Osteoblast (primary cell): Measurements from ENCODE around the gene AGAP3. TPM values are rescaled to one million over a fixed set of nuclear protein-coding genes. Genes with fewer than 3 reads are reported as not detected.

Source experiments
- DNase-seq: peaks from one replicate; pipeline ENCODE4 v3.0.0; 2011; ENCODE audit warnings: low spot score, mixed read lengths; ENCODE audit not compliant: insufficient read length; ENCODE audit errors: missing footprints
- H2AFZ ChIP-seq: 2 replicates; pipeline ENCODE4 v1.6.0; 2011; ENCODE audit warnings: mild to moderate bottlenecking, low read length
- H3K27ac ChIP-seq: 2 replicates; pipeline ENCODE4 v1.5.1; 2011; ENCODE audit warnings: mild to moderate bottlenecking, low read depth, low read length, moderate library complexity
- H3K27me3 ChIP-seq: 2 replicates; pipeline ENCODE4 v1.6.0; 2012; ENCODE audit warnings: mild to moderate bottlenecking, control low read depth, inconsistent platforms, low read length, moderate library complexity; ENCODE audit not compliant: insufficient read depth
- H3K36me3 ChIP-seq: 2 replicates; pipeline ENCODE4 v1.5.1; 2011; ENCODE audit warnings: mild to moderate bottlenecking, low read length, control low read depth, moderate library complexity; ENCODE audit not compliant: insufficient read depth
- H3K4me1 ChIP-seq: 2 replicates; pipeline ENCODE4 v1.5.1; 2011; ENCODE audit warnings: mild to moderate bottlenecking, low read length, control low read depth, moderate library complexity; ENCODE audit not compliant: insufficient read depth
- H3K4me2 ChIP-seq: 2 replicates; pipeline ENCODE4 v1.6.0; 2011; ENCODE audit warnings: mild to moderate bottlenecking, low read length; ENCODE audit not compliant: insufficient read depth
- H3K4me3 ChIP-seq: fragments of 200-600 bp; sonication (generic); 3 replicates; pipeline ENCODE4 v1.5.1; 2012; ENCODE audit warnings: mild to moderate bottlenecking, low read length, inconsistent platforms; ENCODE audit not compliant: insufficient read depth
- H3K79me2 ChIP-seq: 2 replicates; pipeline ENCODE4 v1.6.0; 2012; ENCODE audit warnings: mild to moderate bottlenecking, low read length, control low read depth, inconsistent platforms; ENCODE audit not compliant: insufficient read depth
- H3K9me3 ChIP-seq: 2 replicates; pipeline ENCODE4 v1.5.1; 2011; ENCODE audit warnings: low read depth, low read length, control low read depth
- H4K20me1 ChIP-seq: 2 replicates; pipeline ENCODE4 v1.6.0; 2012; ENCODE audit warnings: mild to moderate bottlenecking, low read length, control low read depth; ENCODE audit not compliant: insufficient read depth
- CTCF ChIP-seq: IDR thresholded peaks from 2 replicates; pipeline ENCODE4 v1.5.1; 2011; ENCODE audit warnings: mild to moderate bottlenecking, low read depth, low read length, moderate library complexity; ENCODE audit errors: extremely low read depth
- total RNA-seq: library from RNA; depleted of rRNA; stranded (reverse); fragments of >200 nt; gene quantifications from 2 replicates; pipeline ENCODE4 v1.2.3, GENCODE V29; 2012

AGAP3 gene
- total RNA-seq, 1 donor: 39.8 TPM

- Histone ChIP-seq H4K20me1 (peaks cover 23% of the 10 kb centered on the region), H3K4me3 (no peak overlapping the region), H2AFZ (no peak overlapping the region), H3K27ac (no peak overlapping the region), H3K79me2 (no peaks in the 10 kb centered on the region), H3K9me3 (no peaks in the 10 kb centered on the region), H3K4me2 (no peak overlapping the region), H3K27me3 (no peaks in the 10 kb centered on the region), H3K4me1 (no peaks in the 10 kb centered on the region), H3K36me3 (peaks cover 24% of the 10 kb centered on the region)
- TF ChIP-seq CTCF: no peak
- peak; percentile 80 for DNase-seq
These were observed 43.8 kb downstream of the AGAP3 start for GRCh38 chr7:151129960-151130591.

- Histone ChIP-seq H3K36me3 (peaks cover 31% of the 10 kb centered on the region), H3K4me3 (no peak overlapping the region), H3K27me3 (no peaks in the 10 kb centered on the region), H4K20me1 (peaks cover 21% of the 10 kb centered on the region), H3K9me3 (no peaks in the 10 kb centered on the region), H2AFZ (no peak overlapping the region), H3K27ac (no peak overlapping the region), H3K4me1 (no peaks in the 10 kb centered on the region), H3K4me2 (no peak overlapping the region), H3K79me2 (no peaks in the 10 kb centered on the region)
- no peak for TF ChIP-seq CTCF
- DNase-seq: peak; percentile 73
These were observed 44.5 kb downstream of the AGAP3 start for GRCh38 chr7:151130741-151131157.

GRCh38 chr7:151131224-151131591 is 44.9 kb downstream of the AGAP3 start:
- peaks cover 21% of the 10 kb centered on the region for H4K20me1 ChIP-seq
- H3K36me3 ChIP-seq: peaks cover 33% of the 10 kb centered on the region
- H2AFZ ChIP-seq: no peak overlapping the region
- peak; percentile 77 for DNase-seq
- TF ChIP-seq CTCF: no peak
- H3K4me3 ChIP-seq: no peak overlapping the region
- H3K4me2 ChIP-seq: no peak overlapping the region
- H3K27me3 ChIP-seq: no peaks in the 10 kb centered on the region
- H3K27ac ChIP-seq: no peak overlapping the region
- H3K4me1 ChIP-seq: no peaks in the 10 kb centered on the region
- no peaks in the 10 kb centered on the region for H3K9me3 ChIP-seq
- H3K79me2 ChIP-seq: no peaks in the 10 kb centered on the region

- H3K27ac ChIP-seq: no peak overlapping the region
- no peaks in the 10 kb centered on the region for H3K79me2 ChIP-seq
- peak; percentile 79 for DNase-seq
- no peak overlapping the region for H2AFZ ChIP-seq
- no peak overlapping the region for H3K4me3 ChIP-seq
- no peak overlapping the region for H3K4me2 ChIP-seq
- TF ChIP-seq CTCF: no peak
- peaks cover 38% of the 10 kb centered on the region for H3K36me3 ChIP-seq
- H3K4me1 ChIP-seq: no peaks in the 10 kb centered on the region
- no peaks in the 10 kb centered on the region for H3K9me3 ChIP-seq
- peaks cover 21% of the 10 kb centered on the region for H4K20me1 ChIP-seq
- H3K27me3 ChIP-seq: no peaks in the 10 kb centered on the region
These were observed 45.5 kb downstream of the AGAP3 start for GRCh38 chr7:151131592-151132293.
